ENCODE results near the gene ASB4.
"Not testable (repeated sequence)": the region's sequence is repeated elsewhere in the genome, so short reads cannot be mapped to it uniquely, and the experiment has no call there.

Gene ASB4

GRCh38 chr7:95550546-95550945, 64.8 kb downstream of the ASB4 start:
- H3K27ac ChIP-seq (ENCODE audit: low read depth in 2 of 2, low read length in 2 of 2), result peak overlapping the region; percentile 52 to 88
- peak overlapping the region; percentile 15 to 30 for H3K9ac ChIP-seq (ENCODE audit: low read depth in 1 of 2, low read length in 2 of 2)
- no peaks in the 10 kb centered on the region for H3K27me3 ChIP-seq (ENCODE audit: control insufficient read depth in 2 of 2, insufficient read depth in 2 of 2, low read length in 2 of 2)
- peaks cover 13 to 17% of the 10 kb centered on the region in 2 donors for H3K4me1 ChIP-seq (ENCODE audit: control insufficient read depth in 2 of 2, insufficient read depth in 2 of 2, low read length in 2 of 2)
- H3K36me3 ChIP-seq (ENCODE audit: control insufficient read depth in 2 of 2, insufficient read depth in 2 of 2, low read length in 2 of 2), result no peaks in the 10 kb centered on the region
- no peaks in the 10 kb centered on the region for H3K9me3 ChIP-seq (ENCODE audit: control insufficient read depth in 2 of 2, low read length in 2 of 2)
- peak overlapping the region; percentile 4 for H3K4me3 ChIP-seq (ENCODE audit: low read length in 2 of 2)

- not testable (repeated sequence) for H3K4me3 ChIP-seq (ENCODE audit: low read length in 2 of 2); H3K9ac ChIP-seq (ENCODE audit: low read depth in 1 of 2, low read length in 2 of 2); H3K27me3 ChIP-seq (ENCODE audit: control insufficient read depth in 2 of 2, insufficient read depth in 2 of 2, low read length in 2 of 2); H3K27ac ChIP-seq (ENCODE audit: low read depth in 2 of 2, low read length in 2 of 2); H3K36me3 ChIP-seq (ENCODE audit: control insufficient read depth in 2 of 2, insufficient read depth in 2 of 2, low read length in 2 of 2); H3K9me3 ChIP-seq (ENCODE audit: control insufficient read depth in 2 of 2, low read length in 2 of 2)
- peaks cover 11 to 15% of the 10 kb centered on the region in 2 donors for H3K4me1 ChIP-seq (ENCODE audit: control insufficient read depth in 2 of 2, insufficient read depth in 2 of 2, low read length in 2 of 2)
Observed at GRCh38 chr7:95552010-95552926, 66.5 kb downstream of the ASB4 start.

GRCh38 chr7:95553939-95554338, 68.2 kb downstream of the ASB4 start:
- Histone ChIP-seq H3K4me3 (ENCODE audit: low read length in 2 of 2) (no peak overlapping the region), H3K36me3 (ENCODE audit: control insufficient read depth in 2 of 2, insufficient read depth in 2 of 2, low read length in 2 of 2) (no peaks in the 10 kb centered on the region), H3K27ac (ENCODE audit: low read depth in 2 of 2, low read length in 2 of 2) (no peak overlapping the region), H3K9me3 (ENCODE audit: control insufficient read depth in 2 of 2, low read length in 2 of 2) (no peaks in the 10 kb centered on the region), H3K9ac (ENCODE audit: low read depth in 1 of 2, low read length in 2 of 2) (no peak overlapping the region), H3K4me1 (ENCODE audit: control insufficient read depth in 2 of 2, insufficient read depth in 2 of 2, low read length in 2 of 2) (peaks cover 11 to 15% of the 10 kb centered on the region in 2 donors), H3K27me3 (ENCODE audit: control insufficient read depth in 2 of 2, insufficient read depth in 2 of 2, low read length in 2 of 2) (no peaks in the 10 kb centered on the region)

DNA sequence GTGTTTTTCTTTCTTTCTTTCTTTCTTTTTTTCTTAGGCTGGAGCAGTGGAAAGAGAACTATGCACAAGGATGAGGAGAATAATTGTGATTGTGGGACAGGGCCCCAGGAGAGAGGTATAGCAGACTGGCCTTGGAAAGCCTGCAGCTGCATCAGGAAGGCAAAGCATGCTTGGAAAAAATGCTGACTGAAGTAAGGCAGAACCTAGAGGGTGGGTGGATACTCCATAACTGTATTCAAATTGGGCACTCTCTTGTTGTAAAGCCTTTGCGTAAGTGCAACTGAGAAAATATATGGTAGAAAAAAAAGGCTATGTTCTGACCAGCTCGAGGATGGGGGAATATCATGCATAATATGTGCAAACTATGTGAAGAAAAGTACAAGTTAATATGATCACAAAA, 71.0 kb downstream of the ASB4 start:
- Histone ChIP-seq H3K9ac (ENCODE audit: low read depth in 1 of 2, low read length in 2 of 2) (no peak overlapping the region), H3K4me3 (ENCODE audit: low read length in 2 of 2) (no peak overlapping the region), H3K36me3 (ENCODE audit: control insufficient read depth in 2 of 2, insufficient read depth in 2 of 2, low read length in 2 of 2) (no peaks in the 10 kb centered on the region), H3K27ac (ENCODE audit: low read depth in 2 of 2, low read length in 2 of 2) (no peak overlapping the region), H3K27me3 (ENCODE audit: control insufficient read depth in 2 of 2, insufficient read depth in 2 of 2, low read length in 2 of 2) (no peaks in the 10 kb centered on the region), H3K4me1 (ENCODE audit: control insufficient read depth in 2 of 2, insufficient read depth in 2 of 2, low read length in 2 of 2) (no peaks in the 10 kb centered on the region), H3K9me3 (ENCODE audit: control insufficient read depth in 2 of 2, low read length in 2 of 2) (no peaks in the 10 kb centered on the region)

DNA sequence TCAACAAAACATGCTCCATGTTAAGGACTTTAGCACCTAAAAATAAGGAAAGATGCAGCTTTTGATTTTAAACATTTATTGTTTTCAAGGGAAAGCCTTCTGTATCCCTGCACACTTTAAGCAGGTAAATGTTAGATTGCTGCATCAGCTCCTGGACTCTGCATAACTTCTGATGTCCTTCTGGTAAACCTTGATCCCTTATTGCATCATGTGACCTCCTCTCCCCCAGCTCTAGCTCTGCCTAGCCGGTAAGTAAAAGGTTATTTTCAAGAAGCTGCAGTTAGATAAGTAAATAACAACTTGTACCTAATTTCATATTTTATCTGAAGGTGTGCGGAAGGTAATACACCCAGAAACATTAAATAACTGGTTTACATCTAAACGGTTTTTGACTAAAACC, 73.1 kb downstream of the ASB4 start:
- H3K9me3 ChIP-seq (ENCODE audit: control insufficient read depth in 2 of 2, low read length in 2 of 2), result no peaks in the 10 kb centered on the region
- H3K27ac ChIP-seq (ENCODE audit: low read depth in 2 of 2, low read length in 2 of 2), result no peak overlapping the region
- no peak overlapping the region for H3K4me3 ChIP-seq (ENCODE audit: low read length in 2 of 2)
- H3K9ac ChIP-seq (ENCODE audit: low read depth in 1 of 2, low read length in 2 of 2), result no peak overlapping the region
- no peaks in the 10 kb centered on the region for H3K36me3 ChIP-seq (ENCODE audit: control insufficient read depth in 2 of 2, insufficient read depth in 2 of 2, low read length in 2 of 2)
- H3K27me3 ChIP-seq (ENCODE audit: control insufficient read depth in 2 of 2, insufficient read depth in 2 of 2, low read length in 2 of 2), result no peaks in the 10 kb centered on the region
- H3K4me1 ChIP-seq (ENCODE audit: control insufficient read depth in 2 of 2, insufficient read depth in 2 of 2, low read length in 2 of 2), result no peaks in the 10 kb centered on the region

DNA sequence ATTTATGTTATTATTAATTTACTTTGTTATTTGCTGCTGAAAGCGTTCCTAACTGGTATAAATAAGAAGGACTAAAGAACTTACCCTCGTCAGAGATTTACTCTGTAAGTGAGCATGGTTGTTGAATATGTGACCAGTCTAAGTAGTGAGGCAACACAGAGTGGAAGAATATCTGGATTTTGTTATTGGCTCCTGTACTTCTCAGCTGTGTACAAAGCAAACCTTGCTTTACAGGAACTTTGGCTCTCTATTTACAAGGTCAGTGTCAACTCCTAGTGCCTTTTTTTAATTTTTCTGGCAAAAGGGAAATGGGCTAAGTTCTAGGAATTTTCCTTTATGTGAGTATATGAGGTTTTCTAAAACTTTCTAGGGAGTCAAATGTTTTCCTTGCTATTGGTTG, 74.9 kb downstream of the ASB4 start:
- Histone ChIP-seq H3K27ac (ENCODE audit: low read depth in 2 of 2, low read length in 2 of 2) (no peak overlapping the region), H3K36me3 (ENCODE audit: control insufficient read depth in 2 of 2, insufficient read depth in 2 of 2, low read length in 2 of 2) (no peaks in the 10 kb centered on the region), H3K27me3 (ENCODE audit: control insufficient read depth in 2 of 2, insufficient read depth in 2 of 2, low read length in 2 of 2) (no peaks in the 10 kb centered on the region)

DNA sequence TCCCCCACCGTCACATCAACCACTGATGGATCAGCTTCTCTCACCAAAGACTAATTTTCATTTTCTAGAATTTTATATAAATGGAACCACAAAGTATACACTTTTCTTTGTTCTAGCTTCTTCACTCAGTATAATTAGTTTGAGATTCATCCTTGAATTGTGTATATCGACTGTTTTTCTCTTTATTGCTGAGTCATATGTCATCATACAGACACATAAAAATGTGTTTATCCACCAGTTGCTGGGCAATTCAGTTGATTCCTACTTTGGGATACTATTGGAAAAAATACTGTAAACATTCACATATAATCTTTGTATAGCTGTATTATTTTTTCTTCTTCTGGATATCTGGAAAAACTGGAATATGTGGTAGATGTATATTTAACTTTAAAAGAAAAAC, 84.0 kb downstream of the ASB4 start:
- H3K27me3 ChIP-seq (ENCODE audit: control insufficient read depth in 2 of 2, insufficient read depth in 2 of 2, low read length in 2 of 2), result no peaks in the 10 kb centered on the region
- H3K4me3 ChIP-seq (ENCODE audit: low read length in 2 of 2), result no peak overlapping the region
- H3K27ac ChIP-seq (ENCODE audit: low read depth in 2 of 2, low read length in 2 of 2), result no peak overlapping the region
- H3K36me3 ChIP-seq (ENCODE audit: control insufficient read depth in 2 of 2, insufficient read depth in 2 of 2, low read length in 2 of 2), result no peaks in the 10 kb centered on the region
- H3K9me3 ChIP-seq (ENCODE audit: control insufficient read depth in 2 of 2, low read length in 2 of 2), result no peaks in the 10 kb centered on the region
- H3K4me1 ChIP-seq (ENCODE audit: control insufficient read depth in 2 of 2, insufficient read depth in 2 of 2, low read length in 2 of 2), result no peaks in the 10 kb centered on the region
- H3K9ac ChIP-seq (ENCODE audit: low read depth in 1 of 2, low read length in 2 of 2), result no peak overlapping the region

More for the DNA sequence above, 74.9 kb downstream of the ASB4 start:
- Histone ChIP-seq H3K9me3 (ENCODE audit: control insufficient read depth in 2 of 2, low read length in 2 of 2) (no peaks in the 10 kb centered on the region), H3K4me3 (ENCODE audit: low read length in 2 of 2) (no peak overlapping the region), H3K4me1 (ENCODE audit: control insufficient read depth in 2 of 2, insufficient read depth in 2 of 2, low read length in 2 of 2) (no peaks in the 10 kb centered on the region), H3K9ac (ENCODE audit: low read depth in 1 of 2, low read length in 2 of 2) (no peak overlapping the region)

DNA sequence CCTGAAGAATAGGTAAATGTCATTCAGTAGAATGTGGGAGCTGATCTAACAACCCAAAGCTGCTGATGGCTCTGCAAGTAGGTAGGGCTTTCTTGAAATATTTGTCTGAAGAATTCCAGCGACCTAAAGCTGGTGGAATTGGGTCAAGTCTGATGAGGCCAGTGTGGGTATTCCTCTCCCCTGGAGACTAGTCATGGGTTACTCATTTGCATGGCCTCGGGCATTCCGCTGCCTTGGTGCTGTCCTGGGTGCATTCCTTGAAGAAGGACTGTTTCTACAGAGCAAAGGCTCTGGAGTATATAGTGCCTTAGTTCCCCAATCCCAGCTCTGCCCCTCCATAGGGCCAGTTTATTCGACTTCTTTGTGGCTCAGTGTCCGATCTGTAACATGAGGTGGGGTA, 91.4 kb downstream of the ASB4 start:
- no peaks in the 10 kb centered on the region for H3K27me3 ChIP-seq (ENCODE audit: control insufficient read depth in 2 of 2, insufficient read depth in 2 of 2, low read length in 2 of 2)
- no peak overlapping the region for H3K4me3 ChIP-seq (ENCODE audit: low read length in 2 of 2)
- H3K9ac ChIP-seq (ENCODE audit: low read depth in 1 of 2, low read length in 2 of 2), result no peak overlapping the region
- no peaks in the 10 kb centered on the region for H3K9me3 ChIP-seq (ENCODE audit: control insufficient read depth in 2 of 2, low read length in 2 of 2)
- H3K36me3 ChIP-seq (ENCODE audit: control insufficient read depth in 2 of 2, insufficient read depth in 2 of 2, low read length in 2 of 2), result no peaks in the 10 kb centered on the region
- H3K4me1 ChIP-seq (ENCODE audit: control insufficient read depth in 2 of 2, insufficient read depth in 2 of 2, low read length in 2 of 2), result no peaks in the 10 kb centered on the region
- H3K27ac ChIP-seq (ENCODE audit: low read depth in 2 of 2, low read length in 2 of 2), result no peak overlapping the region

DNA sequence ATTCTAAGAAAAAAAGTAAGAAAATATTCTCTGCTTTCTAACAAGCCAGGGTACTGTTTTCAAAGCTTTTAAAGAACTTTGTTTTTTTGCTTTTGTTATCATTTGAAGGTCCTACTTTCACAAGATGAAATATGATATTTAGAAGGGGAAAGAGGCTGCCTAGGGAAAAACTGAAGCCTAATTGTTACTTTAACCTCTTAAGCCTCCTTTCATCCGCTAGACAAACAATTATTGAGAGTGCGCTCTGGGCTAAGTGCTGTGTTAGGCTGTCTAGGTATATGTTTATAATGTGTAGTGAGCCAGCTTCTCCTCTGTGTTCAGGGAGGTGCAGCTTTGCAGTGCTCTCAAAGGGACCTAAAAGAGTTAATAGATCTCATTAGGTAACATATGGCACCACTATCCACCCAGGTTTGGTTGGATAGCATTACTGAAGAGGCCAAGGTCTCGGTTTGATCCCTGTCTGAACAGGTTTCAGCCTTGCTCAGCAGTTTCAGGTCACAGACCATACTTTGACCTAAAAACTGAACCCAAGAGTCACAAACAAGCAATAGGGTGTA, 92.6 kb downstream of the ASB4 start:
- H3K9ac ChIP-seq (ENCODE audit: low read depth in 1 of 2, low read length in 2 of 2), result no peak overlapping the region
- H3K36me3 ChIP-seq (ENCODE audit: control insufficient read depth in 2 of 2, insufficient read depth in 2 of 2, low read length in 2 of 2), result no peaks in the 10 kb centered on the region
- H3K9me3 ChIP-seq (ENCODE audit: control insufficient read depth in 2 of 2, low read length in 2 of 2), result no peaks in the 10 kb centered on the region
- no peak overlapping the region for H3K27ac ChIP-seq (ENCODE audit: low read depth in 2 of 2, low read length in 2 of 2)
- H3K4me1 ChIP-seq (ENCODE audit: control insufficient read depth in 2 of 2, insufficient read depth in 2 of 2, low read length in 2 of 2), result no peaks in the 10 kb centered on the region
- no peaks in the 10 kb centered on the region for H3K27me3 ChIP-seq (ENCODE audit: control insufficient read depth in 2 of 2, insufficient read depth in 2 of 2, low read length in 2 of 2)
- H3K4me3 ChIP-seq (ENCODE audit: low read length in 2 of 2), result no peak overlapping the region

DNA sequence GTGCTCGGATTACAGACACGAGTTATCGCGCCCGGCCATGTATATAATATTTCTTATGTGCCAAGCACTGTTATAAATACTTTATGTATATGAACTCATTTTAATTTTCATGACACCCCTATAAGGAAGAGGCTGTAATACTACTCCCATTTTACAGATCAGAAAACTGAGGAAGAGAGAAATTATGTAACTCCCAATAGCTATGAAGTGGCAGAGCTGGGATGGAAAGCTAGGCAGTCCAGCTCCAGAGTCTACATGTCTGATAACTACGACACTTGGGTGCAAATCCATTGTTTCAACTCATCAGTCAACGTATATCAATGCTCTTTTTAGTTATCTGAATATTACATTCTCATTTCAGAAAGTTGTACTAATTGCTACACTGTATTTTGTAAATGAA, 93.6 kb downstream of the ASB4 start:
- H3K36me3 ChIP-seq (ENCODE audit: control insufficient read depth in 2 of 2, insufficient read depth in 2 of 2, low read length in 2 of 2), result peaks cover 2 to 7% of the 10 kb centered on the region in 2 donors
- H3K9me3 ChIP-seq (ENCODE audit: control insufficient read depth in 2 of 2, low read length in 2 of 2), result no peaks in the 10 kb centered on the region
- H3K27ac ChIP-seq (ENCODE audit: low read depth in 2 of 2, low read length in 2 of 2), result no peak overlapping the region

More for the DNA sequence above, 93.6 kb downstream of the ASB4 start:
- no peaks in the 10 kb centered on the region for H3K4me1 ChIP-seq (ENCODE audit: control insufficient read depth in 2 of 2, insufficient read depth in 2 of 2, low read length in 2 of 2)
- no peak overlapping the region for H3K9ac ChIP-seq (ENCODE audit: low read depth in 1 of 2, low read length in 2 of 2)
- H3K27me3 ChIP-seq (ENCODE audit: control insufficient read depth in 2 of 2, insufficient read depth in 2 of 2, low read length in 2 of 2), result no peaks in the 10 kb centered on the region
- no peak overlapping the region for H3K4me3 ChIP-seq (ENCODE audit: low read length in 2 of 2)

All from mucosa of rectum (tissue), 2 donors.